ENCODE measurements around the gene CDH23.

Gene CDH23

DNA sequence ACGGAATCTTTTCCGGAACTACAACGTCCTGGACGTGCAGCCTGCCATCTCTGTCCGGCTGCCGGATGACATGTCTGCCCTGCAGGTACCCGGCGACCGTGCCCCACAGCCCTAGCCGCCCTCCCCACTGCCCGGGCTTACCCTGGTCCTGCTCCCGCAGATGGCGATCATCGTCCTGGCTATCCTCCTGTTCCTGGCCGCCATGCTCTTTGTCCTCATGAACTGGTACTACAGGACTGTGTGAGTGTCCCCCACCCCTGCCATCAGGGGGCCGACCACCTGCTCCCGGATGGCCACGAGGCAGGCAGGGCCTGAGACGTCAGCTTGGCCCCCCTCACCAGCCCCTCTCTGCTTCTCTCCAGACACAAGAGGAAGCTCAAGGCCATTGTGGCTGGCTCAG, 414.6 kb downstream of the CDH23 start:
- DNase-seq, result no peak

- peak; percentile 80 for DNase-seq
Measured at GRCh38 chr10:71812016-71812912, 415.5 kb downstream of the CDH23 start.

GRCh38 chr10:71812913-71813590, 416.3 kb downstream of the CDH23 start:
- no peak for DNase-seq

DNA sequence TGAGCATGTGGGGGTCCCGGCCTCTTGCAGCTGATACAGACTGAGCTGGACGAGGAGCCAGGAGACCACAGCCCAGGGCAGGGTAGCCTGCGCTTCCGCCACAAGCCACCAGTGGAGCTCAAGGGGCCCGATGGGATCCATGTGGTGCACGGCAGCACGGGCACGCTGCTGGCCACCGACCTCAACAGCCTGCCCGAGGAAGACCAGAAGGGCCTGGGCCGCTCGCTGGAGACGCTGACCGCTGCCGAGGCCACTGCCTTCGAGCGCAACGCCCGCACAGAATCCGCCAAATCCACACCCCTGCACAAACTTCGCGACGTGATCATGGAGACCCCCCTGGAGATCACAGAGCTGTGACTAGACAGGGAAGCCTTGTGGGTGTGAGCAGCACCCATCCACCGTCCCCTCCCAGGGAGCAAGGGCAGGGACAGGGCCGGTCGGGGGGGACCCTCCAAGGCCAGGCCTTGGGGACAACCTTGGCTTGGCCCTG, 418.2 kb downstream of the CDH23 start:
- no peak for DNase-seq

DNA sequence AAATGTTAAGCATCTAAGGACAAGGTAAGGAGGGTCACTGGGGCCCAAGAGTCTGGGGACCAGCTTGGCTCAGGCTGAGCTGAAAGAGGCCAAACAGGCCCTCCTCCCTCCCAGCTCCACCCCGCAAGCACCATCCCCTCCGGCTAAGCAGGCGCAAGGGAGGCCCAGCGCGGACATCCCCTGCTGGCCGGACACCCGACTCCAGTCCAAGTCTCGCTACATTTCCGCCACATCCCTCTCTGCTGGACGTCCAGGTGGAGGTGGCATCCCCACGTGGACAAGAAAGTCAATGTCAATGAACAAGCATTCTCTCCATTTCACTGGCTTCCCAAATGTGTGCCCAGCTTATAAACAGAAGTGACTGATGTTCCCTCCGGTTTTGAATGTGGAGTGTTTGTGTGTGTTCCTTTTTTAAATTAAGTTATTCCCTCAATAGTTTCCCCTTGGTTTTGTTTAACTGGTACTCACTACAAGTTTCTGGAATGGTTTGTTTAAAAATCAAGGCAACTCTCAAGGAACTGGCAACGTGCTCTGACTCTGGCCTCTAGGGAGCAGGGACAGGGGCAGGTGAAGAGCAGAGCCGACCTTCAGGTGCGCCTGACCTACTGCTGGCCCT, 418.9 kb downstream of the CDH23 start:
- DNase-seq, result no peak

DNA sequence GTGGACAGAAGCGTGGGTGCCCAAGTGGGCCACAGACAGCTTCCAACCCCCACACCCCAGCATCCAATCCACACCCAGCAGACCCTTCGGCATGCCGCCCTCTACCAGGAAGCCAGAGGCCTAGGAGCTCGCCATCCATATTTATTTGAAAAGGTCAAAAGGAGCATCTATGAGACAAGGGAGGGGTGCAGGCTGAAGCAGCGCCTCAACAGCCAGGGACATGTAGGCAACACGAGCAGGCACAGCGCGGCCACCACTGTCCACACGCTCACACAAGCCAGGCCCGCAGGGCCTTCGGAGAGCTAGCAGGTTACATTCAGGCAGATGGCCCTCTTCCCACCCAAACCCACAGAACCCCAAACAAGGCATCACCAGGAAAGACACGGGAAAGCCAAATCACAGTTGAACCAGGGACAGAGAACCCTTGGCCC, 419.7 kb downstream of the CDH23 start:
- DNase-seq, result no peak

DNA sequence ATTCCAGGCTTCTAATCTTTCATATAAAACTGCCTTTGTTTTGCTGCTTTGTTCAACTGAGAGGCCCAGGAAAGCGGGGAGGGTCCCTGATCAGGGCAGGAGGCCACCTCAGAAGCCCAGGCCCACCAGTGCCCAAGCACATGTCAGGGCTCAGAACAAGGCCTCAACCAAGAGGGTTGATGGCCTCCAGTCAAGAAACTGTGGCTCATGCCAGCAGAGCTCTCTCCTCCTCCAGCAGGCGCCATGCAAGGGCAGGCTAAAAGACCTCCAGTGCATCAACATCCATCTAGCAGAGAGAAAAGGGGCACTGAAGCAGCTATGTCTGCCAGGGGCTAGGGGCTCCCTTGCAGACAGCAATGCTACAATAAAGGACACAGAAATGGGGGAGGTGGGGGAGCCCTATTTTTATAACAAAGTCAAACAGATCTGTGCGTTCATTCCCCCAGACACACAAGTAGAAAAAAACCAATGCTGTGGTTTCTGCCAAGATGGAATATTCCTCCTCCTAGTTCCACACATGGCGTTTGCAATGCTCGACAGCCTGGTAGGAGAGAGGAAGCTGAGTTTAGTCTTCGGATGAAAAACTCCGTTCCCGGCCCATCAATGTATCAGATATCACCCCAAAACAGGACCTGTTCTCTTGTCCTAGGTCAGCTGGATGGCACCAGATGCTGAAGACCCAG, 420.4 kb downstream of the CDH23 start:
- DNase-seq, result no peak

DNA sequence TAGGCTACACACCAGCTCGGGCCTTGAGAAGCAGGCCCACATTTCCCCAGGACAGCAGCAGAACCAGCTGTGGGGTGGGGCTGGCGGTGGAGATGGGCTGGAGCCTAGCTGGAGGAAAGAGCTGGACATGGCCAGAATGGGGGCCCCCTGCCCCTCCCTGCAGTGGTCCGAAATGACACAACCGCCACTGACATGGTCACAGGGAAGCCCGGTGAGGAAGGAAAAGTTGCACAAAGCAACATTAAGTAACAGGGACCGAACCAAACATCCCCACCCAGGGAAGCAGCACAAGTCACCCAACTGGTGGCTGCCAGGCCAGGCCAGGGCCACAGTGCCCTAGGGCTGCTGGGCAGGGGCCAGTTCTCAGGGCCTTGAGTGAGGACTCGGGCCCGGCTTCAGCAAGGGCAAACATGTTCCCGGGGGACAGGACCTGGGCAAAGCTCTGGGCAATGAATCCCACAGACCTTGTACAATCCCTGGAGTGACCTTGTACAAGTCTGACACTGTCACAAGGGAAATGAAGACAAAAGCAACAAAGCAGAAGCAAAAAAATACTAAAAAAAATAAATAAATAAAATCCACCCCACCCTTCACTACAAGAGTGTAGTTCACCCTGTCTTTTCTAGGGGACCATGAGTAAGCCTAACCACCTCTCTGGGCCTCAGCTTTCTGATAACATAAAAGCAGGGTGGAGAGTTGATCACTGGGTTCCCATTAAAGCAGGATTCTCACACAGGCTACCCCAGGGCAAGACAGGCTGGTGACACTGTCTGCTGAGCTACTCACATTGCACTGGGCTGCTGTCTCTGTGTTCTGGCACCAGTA, 421.3 kb downstream of the CDH23 start:
- DNase-seq, result no peak

DNA sequence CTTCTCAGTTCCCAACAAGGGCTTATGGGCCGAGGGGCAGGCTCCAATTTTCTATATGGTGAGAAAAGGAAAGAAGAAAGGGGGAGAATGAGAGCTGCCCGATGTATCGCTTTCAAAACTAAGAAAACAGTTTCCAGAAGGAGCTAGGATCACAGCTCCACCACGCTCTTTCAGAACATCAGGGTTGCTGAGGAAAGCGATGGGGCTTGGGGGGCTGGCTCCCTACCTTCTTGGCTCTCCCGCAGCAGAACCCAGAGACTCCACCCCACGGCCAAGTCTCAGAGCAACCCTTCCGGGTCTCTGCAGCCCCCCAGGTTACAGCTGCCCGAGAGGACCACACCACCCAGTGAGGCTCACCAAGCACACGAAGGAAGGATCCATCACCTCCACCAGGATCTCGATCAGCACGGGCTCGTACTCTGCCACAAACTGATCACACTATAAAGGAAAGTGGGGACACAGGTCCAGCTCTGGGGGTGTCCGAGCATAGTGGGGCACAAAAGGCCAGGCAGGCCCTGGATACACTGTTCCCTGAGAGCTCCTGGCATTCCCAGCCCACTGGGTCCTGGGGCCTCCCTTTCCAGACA, 422.0 kb downstream of the CDH23 start:
- DNase-seq, result no peak

- DNase-seq, result no peak
Measured at GRCh38 chr10:71819441-71819861, 422.7 kb downstream of the CDH23 start.

- no peak for DNase-seq
Measured at GRCh38 chr10:71819985-71820384, 423.3 kb downstream of the CDH23 start.

GRCh38 chr10:71820966-71821365, 424.2 kb downstream of the CDH23 start:
- no peak for DNase-seq

GRCh38 chr10:71821909-71822763, 425.4 kb downstream of the CDH23 start:
- no peak for DNase-seq

- no peak for DNase-seq
Measured at GRCh38 chr10:71823356-71823755, 426.6 kb downstream of the CDH23 start.

- DNase-seq, result no peak
Measured at GRCh38 chr10:71824333-71824732, 427.6 kb downstream of the CDH23 start.

DNA sequence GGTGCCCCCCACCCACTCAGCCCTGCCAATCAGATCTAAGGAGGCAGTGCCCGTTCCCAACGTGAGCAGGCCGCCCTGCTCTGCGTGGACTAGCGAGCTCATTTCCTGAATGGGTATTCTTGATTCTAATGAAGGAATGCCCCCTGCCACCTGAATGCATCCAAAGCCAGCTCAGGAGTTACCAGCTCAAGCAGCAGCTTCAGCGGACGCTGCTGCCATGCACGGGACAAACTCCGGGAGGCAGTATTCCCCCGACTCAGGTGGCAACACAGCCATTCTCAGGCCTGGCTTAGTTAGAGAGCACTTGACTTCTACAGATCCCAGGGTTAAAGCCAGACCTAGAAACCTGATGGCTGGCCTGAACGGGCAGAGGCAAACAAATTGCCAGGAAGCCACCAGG, 428.5 kb downstream of the CDH23 start:
- DNase-seq, result no peak

GRCh38 chr10:71827852-71828251, 431.1 kb downstream of the CDH23 start:
- no peak for DNase-seq

DNA sequence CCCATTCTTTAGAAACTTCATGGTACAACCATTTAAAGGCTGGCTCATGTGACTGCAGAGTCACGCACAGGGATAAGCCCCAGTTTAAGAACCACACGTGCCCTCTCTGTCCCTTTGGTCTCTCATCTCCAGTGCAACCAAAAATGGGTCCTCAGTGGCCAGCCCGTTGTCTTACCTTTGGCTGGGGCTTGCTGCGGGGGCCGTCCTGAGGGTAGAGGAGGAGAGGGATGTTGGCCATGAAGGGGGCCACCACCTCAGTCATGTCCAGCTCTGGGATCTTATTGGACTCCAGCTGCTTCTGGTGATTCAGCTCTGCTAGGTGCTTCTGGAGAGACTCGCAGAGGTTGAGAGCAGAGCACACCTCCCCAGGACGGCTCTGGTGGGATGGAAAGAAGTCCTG, 432.0 kb downstream of the CDH23 start:
- DNase-seq, result no peak

- no peak for DNase-seq
Measured at GRCh38 chr10:71829171-71829570, 432.5 kb downstream of the CDH23 start.

DNA sequence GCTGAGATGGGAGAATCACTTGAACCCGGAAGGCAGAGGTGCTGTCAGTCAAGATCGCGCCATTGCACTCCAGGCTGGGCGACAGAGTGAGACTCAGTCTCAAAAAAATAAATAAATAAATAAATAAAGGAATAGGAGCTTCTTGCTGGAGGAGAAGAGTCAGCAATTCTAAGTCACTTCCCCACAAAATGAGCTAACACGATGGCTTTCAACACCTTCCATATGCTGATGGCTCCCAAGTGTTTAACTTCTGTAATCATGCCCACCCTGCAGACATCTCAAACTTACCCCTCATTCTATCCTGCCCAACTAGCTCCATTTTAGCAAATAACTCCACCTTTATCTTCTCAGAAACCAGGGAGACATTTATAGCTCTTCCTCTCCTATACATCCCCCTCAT, 433.2 kb downstream of the CDH23 start:
- no peak for DNase-seq

- DNase-seq, result no peak
Measured at GRCh38 chr10:71830726-71831125, 434.0 kb downstream of the CDH23 start.

Data from activated T-cell treated with anti-CD3 and anti-CD28 coated beads for 4 hours (primary cell).